ENCODE data around the gene BABAM2. TPM values are rescaled to one million over a fixed set of nuclear protein-coding genes. Genes with fewer than 3 reads are reported as not detected.

Gene BABAM2
- total RNA-seq, 4 donors from 2014 or later: 35.0 to 70.5 (median 51.5) TPM

DNA sequence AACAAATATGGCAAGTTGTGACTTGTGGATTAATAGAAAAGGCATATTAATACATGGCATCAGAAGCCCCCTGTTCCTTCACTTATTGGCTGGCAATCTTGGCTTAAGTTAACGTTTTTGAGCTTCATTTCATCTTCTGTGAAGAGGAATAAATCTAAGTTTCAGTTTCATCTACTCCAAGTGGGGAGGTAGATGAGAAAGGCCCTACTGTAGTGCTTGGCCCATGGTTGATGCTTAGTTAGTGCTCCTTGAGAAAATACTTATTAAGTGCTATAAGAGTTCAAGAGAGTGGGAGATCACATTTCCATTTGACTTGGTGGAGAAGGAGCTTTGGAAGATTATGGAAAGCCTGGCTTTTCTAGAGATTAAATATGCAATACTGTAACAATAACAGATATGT, 244.3 kb downstream of the BABAM2 start:
- peak overlapping the region in 3 of 4 donors; percentile 37 to 86 (median 52) for H3K27ac ChIP-seq
- H3K36me3 ChIP-seq: peaks cover 0 to under 1% (median 0%) of the 10 kb centered on the region in 3 donors
- peak overlapping the region in 1 of 4 donors; percentile 9 for H3K4me3 ChIP-seq
- no peaks in the 10 kb centered on the region for H3K9me3 ChIP-seq
- TF ChIP-seq, protein P1, sequence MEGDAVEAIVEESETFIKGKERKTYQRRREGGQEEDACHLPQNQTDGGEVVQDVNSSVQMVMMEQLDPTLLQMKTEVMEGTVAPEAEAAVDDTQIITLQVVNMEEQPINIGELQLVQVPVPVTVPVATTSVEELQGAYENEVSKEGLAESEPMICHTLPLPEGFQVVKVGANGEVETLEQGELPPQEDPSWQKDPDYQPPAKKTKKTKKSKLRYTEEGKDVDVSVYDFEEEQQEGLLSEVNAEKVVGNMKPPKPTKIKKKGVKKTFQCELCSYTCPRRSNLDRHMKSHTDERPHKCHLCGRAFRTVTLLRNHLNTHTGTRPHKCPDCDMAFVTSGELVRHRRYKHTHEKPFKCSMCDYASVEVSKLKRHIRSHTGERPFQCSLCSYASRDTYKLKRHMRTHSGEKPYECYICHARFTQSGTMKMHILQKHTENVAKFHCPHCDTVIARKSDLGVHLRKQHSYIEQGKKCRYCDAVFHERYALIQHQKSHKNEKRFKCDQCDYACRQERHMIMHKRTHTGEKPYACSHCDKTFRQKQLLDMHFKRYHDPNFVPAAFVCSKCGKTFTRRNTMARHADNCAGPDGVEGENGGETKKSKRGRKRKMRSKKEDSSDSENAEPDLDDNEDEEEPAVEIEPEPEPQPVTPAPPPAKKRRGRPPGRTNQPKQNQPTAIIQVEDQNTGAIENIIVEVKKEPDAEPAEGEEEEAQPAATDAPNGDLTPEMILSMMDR (IDR thresholded peaks at IDR 0.05): no peak
- no peak for TF ChIP-seq POLR2A (IDR thresholded peaks at IDR 0.05)
- DNase-seq: no peak
- no peaks in the 10 kb centered on the region for H3K27me3 ChIP-seq
- peaks cover 0 to 28% (median 2%) of the 10 kb centered on the region in 4 donors for H3K4me1 ChIP-seq

DNA sequence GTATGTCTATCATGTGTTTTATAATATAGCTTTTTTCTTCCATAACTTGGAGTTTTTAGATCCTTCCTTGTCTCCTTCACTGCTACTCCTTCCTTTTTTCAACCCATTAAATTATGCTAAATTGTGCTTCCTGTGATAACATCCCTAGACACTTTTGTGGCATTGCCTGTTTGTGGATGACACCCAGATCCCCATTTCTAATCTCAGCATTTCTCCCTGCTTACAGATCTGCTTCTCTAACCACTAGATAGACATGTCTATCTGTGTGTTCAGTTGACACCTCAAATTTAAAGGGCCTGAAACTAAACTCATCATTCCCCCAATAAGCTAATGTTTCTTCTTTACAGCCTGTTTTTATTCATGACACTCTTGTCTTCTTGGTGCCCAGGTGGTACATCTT, 244.8 kb downstream of the BABAM2 start:
- H3K36me3 ChIP-seq: no peaks in the 10 kb centered on the region
- TF ChIP-seq, protein P1 (IDR thresholded peaks at IDR 0.05): no peak
- TF ChIP-seq POLR2A (IDR thresholded peaks at IDR 0.05): no peak
- DNase-seq: no peak
- peak overlapping the region in 1 of 4 donors; percentile 52 for H3K27ac ChIP-seq
- H3K9me3 ChIP-seq: no peaks in the 10 kb centered on the region
- no peaks in the 10 kb centered on the region for H3K27me3 ChIP-seq
- H3K4me1 ChIP-seq: peaks cover 0 to 28% (median 2%) of the 10 kb centered on the region in 4 donors
- no peak overlapping the region for H3K4me3 ChIP-seq

DNA sequence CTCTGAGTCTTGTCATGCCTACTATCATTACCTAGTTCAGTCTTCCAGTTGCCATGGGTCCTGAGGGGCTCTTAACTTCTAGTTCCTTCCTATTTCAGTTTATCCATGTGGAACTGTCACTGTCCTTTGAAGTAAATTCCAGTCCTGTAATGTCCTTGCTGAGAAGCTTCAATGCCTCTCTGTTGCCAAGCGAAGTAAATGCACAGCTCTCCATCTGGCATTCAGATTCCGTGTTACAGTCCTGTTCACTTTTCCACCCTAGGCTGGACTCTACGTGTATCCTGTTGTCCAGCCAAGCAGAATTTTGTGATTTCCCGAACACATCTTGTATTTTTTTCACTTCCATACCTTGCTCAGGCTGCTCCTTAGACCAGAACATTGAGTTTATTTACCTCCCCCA, 245.3 kb downstream of the BABAM2 start:
- DNase-seq: no peak
- no peaks in the 10 kb centered on the region for H3K9me3 ChIP-seq
- H3K4me3 ChIP-seq: no peak overlapping the region
- H3K27me3 ChIP-seq: no peaks in the 10 kb centered on the region
- H3K4me1 ChIP-seq: peaks cover 0 to 28% (median 2%) of the 10 kb centered on the region in 4 donors
- no peak overlapping the region for H3K27ac ChIP-seq
- no peaks in the 10 kb centered on the region for H3K36me3 ChIP-seq
- TF ChIP-seq, protein P1 (IDR thresholded peaks at IDR 0.05): no peak
- TF ChIP-seq POLR2A (IDR thresholded peaks at IDR 0.05): no peak

DNA sequence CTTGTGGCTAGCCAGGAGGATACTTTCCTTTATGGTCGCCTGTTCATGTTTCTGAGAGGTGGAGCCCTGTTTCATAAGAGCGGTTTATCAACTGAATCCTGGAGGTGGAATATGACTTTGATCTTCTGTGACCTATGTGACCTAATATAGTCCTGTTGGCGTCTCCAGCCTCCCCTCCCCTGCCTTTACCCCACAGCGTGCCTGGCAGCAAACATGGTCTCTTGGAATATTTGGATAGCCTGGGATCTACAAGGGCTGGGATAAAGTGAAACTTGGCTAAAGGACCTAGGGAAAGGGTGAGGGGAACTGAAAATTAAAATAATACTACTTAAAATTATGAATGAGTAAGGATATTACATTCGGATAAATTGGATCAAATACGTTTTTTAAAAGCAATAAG, 246.0 kb downstream of the BABAM2 start:
- no peaks in the 10 kb centered on the region for H3K27me3 ChIP-seq
- no peak for TF ChIP-seq POLR2A (IDR thresholded peaks at IDR 0.05)
- TF ChIP-seq, protein P1 (IDR thresholded peaks at IDR 0.05): no peak
- H3K27ac ChIP-seq: peak overlapping the region in 1 of 4 donors; percentile 28
- H3K4me1 ChIP-seq: peaks cover 0 to 28% (median 2%) of the 10 kb centered on the region in 4 donors
- no peak overlapping the region for H3K4me3 ChIP-seq
- DNase-seq: no peak
- H3K9me3 ChIP-seq: no peaks in the 10 kb centered on the region
- no peaks in the 10 kb centered on the region for H3K36me3 ChIP-seq

DNA sequence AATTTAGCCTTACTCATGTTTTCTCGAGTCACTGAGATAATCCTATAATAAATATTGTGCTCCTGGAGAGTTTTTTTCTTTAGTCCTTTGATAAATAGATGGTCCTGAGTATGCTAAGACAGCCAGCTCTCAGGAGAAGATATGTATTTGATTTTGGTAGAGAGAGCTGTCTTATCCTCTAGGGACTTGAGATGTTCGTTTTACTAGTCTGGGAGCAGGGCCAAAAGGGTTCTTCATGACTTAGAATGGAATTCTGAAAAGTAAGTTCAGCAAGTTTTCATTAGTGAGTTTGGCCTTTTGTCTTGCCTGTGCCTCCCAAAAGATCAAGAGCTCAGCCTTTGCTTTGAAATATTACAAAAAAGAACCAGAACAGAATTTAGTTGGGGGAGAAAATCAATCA, 246.7 kb downstream of the BABAM2 start:
- no peak for TF ChIP-seq POLR2A (IDR thresholded peaks at IDR 0.05)
- TF ChIP-seq, protein P1 (IDR thresholded peaks at IDR 0.05): no peak
- no peaks in the 10 kb centered on the region for H3K36me3 ChIP-seq
- no peak overlapping the region for H3K27ac ChIP-seq
- no peaks in the 10 kb centered on the region for H3K27me3 ChIP-seq
- H3K9me3 ChIP-seq: no peaks in the 10 kb centered on the region
- no peak for DNase-seq
- H3K4me3 ChIP-seq: no peak overlapping the region
- peaks cover 0 to 28% (median 2%) of the 10 kb centered on the region in 4 donors for H3K4me1 ChIP-seq

DNA sequence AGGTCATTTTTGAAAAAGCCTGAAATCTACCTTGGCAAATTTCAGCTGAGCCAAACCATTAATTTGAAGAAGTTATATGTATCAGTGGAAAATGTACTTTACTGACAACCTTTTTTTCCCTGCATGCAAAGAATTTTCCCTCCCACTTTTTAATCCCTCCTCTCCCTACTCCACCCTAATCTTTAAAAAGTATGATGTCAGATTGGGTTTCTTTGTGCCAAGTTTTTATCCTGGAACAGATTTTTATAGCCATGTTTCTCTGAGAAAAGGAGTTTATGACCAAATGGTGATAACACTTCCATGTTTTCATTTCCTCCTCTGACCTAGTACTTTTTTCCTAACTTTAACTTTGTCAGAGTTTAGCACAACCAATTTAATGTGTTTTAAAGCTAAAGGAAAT, 251.9 kb downstream of the BABAM2 start:
- Histone ChIP-seq H3K36me3 (no peaks in the 10 kb centered on the region), H3K27me3 (no peaks in the 10 kb centered on the region), H3K4me1 (no peaks in the 10 kb centered on the region), H3K9me3 (no peaks in the 10 kb centered on the region), H3K4me3 (no peak overlapping the region), H3K27ac (no peak overlapping the region)
- TF ChIP-seq, protein P1 (IDR thresholded peaks at IDR 0.05): no peak
- TF ChIP-seq POLR2A (IDR thresholded peaks at IDR 0.05): no peak
- no peak for DNase-seq

Measured in Peyer's patch (tissue), 4 donors.